ENCODE measurements around the gene ZNF280A. TPM values are rescaled to one million over a fixed set of nuclear protein-coding genes. Genes with fewer than 3 reads are reported as not detected.

The ZNF280A gene
- total RNA-seq, 2 experiments from 2014 or later, result not detected

- no peak overlapping the region for H3K27ac Mint-ChIP-seq
- ATAC-seq, result no peak
- peaks cover 1% of the 10 kb centered on the region for H3K27me3 Mint-ChIP-seq
- TF ChIP-seq, protein P1, sequence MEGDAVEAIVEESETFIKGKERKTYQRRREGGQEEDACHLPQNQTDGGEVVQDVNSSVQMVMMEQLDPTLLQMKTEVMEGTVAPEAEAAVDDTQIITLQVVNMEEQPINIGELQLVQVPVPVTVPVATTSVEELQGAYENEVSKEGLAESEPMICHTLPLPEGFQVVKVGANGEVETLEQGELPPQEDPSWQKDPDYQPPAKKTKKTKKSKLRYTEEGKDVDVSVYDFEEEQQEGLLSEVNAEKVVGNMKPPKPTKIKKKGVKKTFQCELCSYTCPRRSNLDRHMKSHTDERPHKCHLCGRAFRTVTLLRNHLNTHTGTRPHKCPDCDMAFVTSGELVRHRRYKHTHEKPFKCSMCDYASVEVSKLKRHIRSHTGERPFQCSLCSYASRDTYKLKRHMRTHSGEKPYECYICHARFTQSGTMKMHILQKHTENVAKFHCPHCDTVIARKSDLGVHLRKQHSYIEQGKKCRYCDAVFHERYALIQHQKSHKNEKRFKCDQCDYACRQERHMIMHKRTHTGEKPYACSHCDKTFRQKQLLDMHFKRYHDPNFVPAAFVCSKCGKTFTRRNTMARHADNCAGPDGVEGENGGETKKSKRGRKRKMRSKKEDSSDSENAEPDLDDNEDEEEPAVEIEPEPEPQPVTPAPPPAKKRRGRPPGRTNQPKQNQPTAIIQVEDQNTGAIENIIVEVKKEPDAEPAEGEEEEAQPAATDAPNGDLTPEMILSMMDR (IDR thresholded peaks at IDR 0.05), result no peak
- H3K9me3 Mint-ChIP-seq, result no peaks in the 10 kb centered on the region
- CTCF ChIA-PET, result interaction anchor here (0.6 to 1.9 kb wide), 13 partner anchors 9 to 184 kb away, joined by 3 to 15 read pairs (median 4); partner anchors contain the start of gene ZNF280B
- peaks cover 4% of the 10 kb centered on the region for H3K4me1 Mint-ChIP-seq (ENCODE audit: low read depth)
- H3K36me3 Mint-ChIP-seq (ENCODE audit: low read depth), result no peaks in the 10 kb centered on the region
- no peak overlapping the region for H3K4me3 Mint-ChIP-seq
- POLR2A ChIA-PET, result no interaction called here
- DNase-seq, result no peak
- intact Hi-C loops (cut with micrococcal nuclease), result no loop called here
Observed at GRCh38 chr22:22558071-22558971, 38.3 kb upstream of the ZNF280A start.

GRCh38 chr22:22556995-22557925 lies 37.2 kb upstream of the ZNF280A start:
- Mint-ChIP-seq H3K36me3 (ENCODE audit: low read depth) (no peaks in the 10 kb centered on the region), H3K27me3 (no peaks in the 10 kb centered on the region), H3K27ac (no peak overlapping the region), H3K4me1 (ENCODE audit: low read depth) (peaks cover 4% of the 10 kb centered on the region), H3K4me3 (no peak overlapping the region), H3K9me3 (no peaks in the 10 kb centered on the region)
- intact Hi-C loops (cut with micrococcal nuclease), result no loop called here
- ChIA-PET POLR2A (no interaction called here), CTCF (no interaction called here)
- TF ChIP-seq, protein P1 (IDR thresholded peaks at IDR 0.05), result no peak
- ATAC-seq (no peak), DNase-seq (no peak)

GRCh38 chr22:22556578-22556977 lies 36.5 kb upstream of the ZNF280A start:
- DNase-seq (no peak), ATAC-seq (no peak)
- ChIA-PET CTCF (no interaction called here), POLR2A (no interaction called here)
- Mint-ChIP-seq H3K4me3 (no peak overlapping the region), H3K27me3 (no peaks in the 10 kb centered on the region), H3K9me3 (no peaks in the 10 kb centered on the region), H3K4me1 (ENCODE audit: low read depth) (peaks cover 4% of the 10 kb centered on the region), H3K36me3 (ENCODE audit: low read depth) (no peaks in the 10 kb centered on the region), H3K27ac (no peak overlapping the region)
- intact Hi-C loops (cut with micrococcal nuclease), result no loop called here
- TF ChIP-seq, protein P1 (IDR thresholded peaks at IDR 0.05), result no peak

DNA sequence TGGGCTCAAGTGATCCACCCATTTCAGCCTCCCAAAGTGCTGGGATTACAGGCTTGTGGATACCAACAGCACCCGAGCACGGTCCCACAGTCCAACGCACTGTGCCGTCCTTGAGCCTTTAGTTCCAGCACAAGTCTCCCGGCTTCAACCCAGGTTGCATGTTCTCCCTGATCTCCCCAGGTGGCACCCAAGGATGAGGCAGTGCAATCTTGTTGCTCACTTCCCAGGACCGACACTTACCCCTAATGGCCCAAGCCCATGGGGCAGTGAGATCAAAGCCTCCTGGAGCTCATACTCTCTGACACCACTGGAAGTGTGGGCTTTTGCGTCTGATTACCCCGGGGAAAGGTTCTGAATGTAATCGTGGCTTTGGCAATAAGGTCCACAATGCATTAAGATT lies 35.5 kb upstream of the ZNF280A start:
- no peaks in the 10 kb centered on the region for H3K27me3 Mint-ChIP-seq
- H3K36me3 Mint-ChIP-seq (ENCODE audit: low read depth), result no peaks in the 10 kb centered on the region
- TF ChIP-seq, protein P1 (IDR thresholded peaks at IDR 0.05), result no peak
- CTCF ChIA-PET, result no interaction called here
- POLR2A ChIA-PET, result no interaction called here
- peaks cover 4% of the 10 kb centered on the region for H3K4me1 Mint-ChIP-seq (ENCODE audit: low read depth)
- DNase-seq (no peak), ATAC-seq (no peak)
- no peak overlapping the region for H3K4me3 Mint-ChIP-seq
- intact Hi-C loops (cut with micrococcal nuclease), result no loop called here
- H3K27ac Mint-ChIP-seq, result no peak overlapping the region
- H3K9me3 Mint-ChIP-seq, result no peaks in the 10 kb centered on the region
